Stimulated activated CD4-positive, alpha-beta T cell treated with anti-CD3 and anti-CD28 coated beads, Interleukin-4, amount 100 ng/mL, for 48 hours (primary cell): ENCODE measurements around the gene SELP.

Source experiments
- DNase-seq, 2 donors: peaks; one replicate each; pipeline ENCODE4 v3.0.0-alpha.2; 2020; ENCODE audit warnings: low read depth in 2 of 2

Gene SELP

GRCh38 chr1:169576241-169576934 lies 53.5 kb downstream of the SELP start:
- no peak for DNase-seq

- DNase-seq = no peak
Observed at GRCh38 chr1:169574336-169574735, 55.6 kb downstream of the SELP start.

GRCh38 chr1:169572187-169572586 lies 57.7 kb downstream of the SELP start:
- no peak for DNase-seq

- no peak for DNase-seq
Observed at GRCh38 chr1:169571450-169571849, 58.5 kb downstream of the SELP start.

- DNase-seq = no peak
Observed at GRCh38 chr1:169570172-169570574, 59.8 kb downstream of the SELP start.

GRCh38 chr1:169568497-169568896 lies 61.4 kb downstream of the SELP start:
- DNase-seq = no peak

GRCh38 chr1:169565335-169566271 lies 64.3 kb downstream of the SELP start:
- DNase-seq = no peak

GRCh38 chr1:169563650-169564049 lies 66.3 kb downstream of the SELP start:
- DNase-seq = no peak

GRCh38 chr1:169563019-169563615 lies 66.8 kb downstream of the SELP start:
- DNase-seq = no peak

GRCh38 chr1:169561692-169562091 lies 68.2 kb downstream of the SELP start:
- DNase-seq = no peak

GRCh38 chr1:169557131-169557530 lies 72.8 kb downstream of the SELP start:
- DNase-seq = no peak

- no peak for DNase-seq
Observed at GRCh38 chr1:169550294-169550693, 79.6 kb downstream of the SELP start.

GRCh38 chr1:169548282-169548681 lies 81.6 kb downstream of the SELP start:
- DNase-seq = no peak

GRCh38 chr1:169546087-169546995 lies 83.6 kb downstream of the SELP start:
- DNase-seq = peak; percentile 18 to 33

- no peak for DNase-seq
Observed at GRCh38 chr1:169545472-169545871, 84.5 kb downstream of the SELP start.

- DNase-seq = no peak
Observed at GRCh38 chr1:169538998-169539871, 90.7 kb downstream of the SELP start.
